SK-N-MC (cell line): ENCODE data around the gene HEMGN.

ENCODE experiments used
- EZH2 ChIP-seq: fragments of 200-600 bp; sonication (generic); IDR thresholded peaks from one replicate; pipeline ENCODE4 v1.6.1; 2017; ENCODE audit warnings: antibody characterized with exemption
- FOXP2 ChIP-seq: optimal IDR thresholded peaks from 2 replicates; pipeline ENCODE3; 2011; ENCODE audit warnings: mild to moderate bottlenecking, moderate library complexity; ENCODE audit not compliant: insufficient read depth; ENCODE audit errors: extremely low read length, control extremely low read depth
- POLR2AphosphoS5 ChIP-seq: IDR thresholded peaks from 2 replicates; pipeline ENCODE4 v1.6.1; 2012; ENCODE audit warnings: mild to moderate bottlenecking, low read depth, low read length, borderline replicate concordance

GRCh38 chr9:97982683-97983588 lies 45.0 kb upstream of the HEMGN start, which contains the start of gene ANP32B:
- peak; percentile 84 for TF ChIP-seq POLR2AphosphoS5
- TF ChIP-seq EZH2: no peak
- peak; percentile 26 for TF ChIP-seq FOXP2
